HG02970 (cell line): ENCODE data around the gene SRGAP3.

ENCODE experiments used
- ATAC-seq: cut with Tn5 transposase; IDR thresholded peaks from one replicate; pipeline ENCODE4 v1.9.1; 2021; ENCODE audit warnings: mild to moderate bottlenecking, moderate library complexity, moderate number of reproducible peaks; ENCODE audit not compliant: unreplicated experiment, low FRiP score

Gene SRGAP3

DNA sequence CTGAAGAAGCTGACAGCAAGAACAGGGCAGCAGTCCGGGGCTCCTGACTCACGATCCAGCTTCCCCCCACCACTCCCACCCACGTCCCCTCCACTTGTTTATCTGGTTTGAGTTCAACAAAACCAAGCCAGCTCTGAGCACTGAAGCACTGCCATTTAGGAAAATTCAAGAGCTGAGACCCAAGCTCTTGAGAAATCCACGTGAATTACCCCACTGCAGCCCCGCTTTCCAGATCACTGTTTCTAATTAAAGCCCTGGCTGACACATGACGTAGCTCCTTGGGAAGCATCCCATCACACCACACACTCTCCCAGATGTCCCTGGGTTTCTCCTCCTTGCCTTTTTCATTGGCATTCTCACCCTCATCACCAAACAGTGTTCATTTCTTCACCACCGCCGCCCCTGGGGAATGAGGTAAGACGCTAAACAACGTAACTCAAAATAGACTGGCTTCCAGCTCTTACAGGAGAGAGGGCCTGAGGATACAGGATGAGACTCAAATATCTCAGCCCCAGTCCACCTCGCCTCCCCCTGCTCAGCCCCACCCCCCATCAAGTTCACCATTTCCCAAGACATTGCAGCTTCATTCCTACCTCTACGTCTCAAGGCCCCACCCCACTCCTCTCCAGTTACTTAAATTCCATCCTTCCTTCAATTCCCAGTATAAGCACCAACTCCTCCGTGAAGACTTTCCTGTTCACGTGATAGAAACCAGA lies 95.4 kb downstream of the SRGAP3 start:
- ATAC-seq, result no peak

GRCh38 chr3:9151240-9151639 lies 98.2 kb downstream of the SRGAP3 start:
- ATAC-seq, result no peak

- ATAC-seq, result no peak
These were observed 99.9 kb downstream of the SRGAP3 start for GRCh38 chr3:9149566-9149965.

DNA sequence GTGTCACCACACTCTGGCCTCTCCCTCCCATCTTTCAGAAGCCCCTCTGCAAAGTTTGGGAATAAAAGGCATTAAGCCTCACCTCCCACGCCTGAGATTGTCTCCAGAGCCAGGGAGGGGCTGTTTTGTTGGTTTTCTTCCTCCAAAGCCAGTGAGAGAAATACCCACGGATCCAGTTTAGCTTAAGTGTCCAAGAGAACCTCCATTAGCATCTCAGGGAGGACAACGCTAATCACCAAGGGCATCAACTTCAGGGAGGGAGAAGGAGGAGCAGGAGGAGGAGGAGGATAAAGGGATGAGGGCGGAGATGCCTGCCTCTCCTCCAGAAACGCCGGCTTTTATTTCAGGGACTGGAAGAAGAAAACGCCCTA lies 101.6 kb downstream of the SRGAP3 start:
- no peak for ATAC-seq

- no peak for ATAC-seq
These were observed 102.1 kb downstream of the SRGAP3 start for GRCh38 chr3:9147215-9147895.

DNA sequence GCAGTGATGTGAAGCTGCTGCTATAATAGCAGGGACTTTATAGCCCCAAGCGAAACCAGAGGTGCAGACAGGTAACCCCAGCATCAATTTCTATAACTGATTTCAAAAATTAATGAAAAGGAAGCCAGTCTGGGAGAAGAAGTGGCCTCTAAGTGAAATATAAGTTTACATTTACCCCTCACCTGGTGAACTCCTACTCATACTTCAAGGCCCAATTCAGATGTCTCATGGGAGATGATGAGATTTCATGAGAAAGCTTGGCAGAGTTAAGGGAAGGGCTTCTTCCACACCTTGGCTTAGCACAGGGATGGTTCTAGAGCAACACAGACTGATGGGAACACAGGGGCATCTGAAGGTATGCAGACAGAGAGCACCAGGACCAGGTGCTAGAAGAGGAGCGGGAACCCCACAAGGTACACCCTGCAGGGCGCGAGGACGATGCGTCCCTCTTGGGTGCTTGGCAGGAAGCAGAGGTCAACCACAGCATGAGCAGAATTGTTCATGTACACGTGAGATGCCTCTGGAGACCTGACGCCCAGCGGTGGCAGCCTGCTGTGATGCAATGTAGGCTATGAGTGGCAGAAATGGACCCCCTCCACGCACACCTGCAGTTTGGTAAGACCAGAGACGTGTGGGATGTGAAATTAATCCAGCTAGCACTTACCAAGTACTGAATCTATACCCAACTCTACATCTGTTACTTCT lies 102.9 kb downstream of the SRGAP3 start:
- no peak for ATAC-seq

DNA sequence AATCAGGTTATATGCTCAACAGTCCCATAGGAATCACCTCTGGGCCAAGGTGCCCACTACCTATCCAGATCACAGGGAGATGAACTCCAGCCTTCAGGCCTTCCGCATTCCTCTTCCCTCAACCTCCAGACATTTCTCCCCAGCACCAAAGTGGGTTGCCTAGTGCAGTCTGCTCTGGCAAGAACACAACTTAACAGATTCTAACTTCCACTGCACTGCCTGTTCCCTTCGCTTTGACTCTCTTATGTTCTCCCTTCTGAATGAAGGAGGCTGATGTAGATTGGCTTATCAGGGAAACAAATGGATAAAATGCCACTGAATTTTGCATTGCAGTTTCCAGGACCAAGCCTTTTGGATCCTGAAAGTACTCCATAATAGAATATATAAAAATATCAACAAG lies 106.3 kb downstream of the SRGAP3 start:
- no peak for ATAC-seq

- no peak for ATAC-seq
These were observed 107.1 kb downstream of the SRGAP3 start for GRCh38 chr3:9142362-9142761.

GRCh38 chr3:9141928-9142289 lies 107.5 kb downstream of the SRGAP3 start:
- no peak for ATAC-seq

- no peak for ATAC-seq
These were observed 110.1 kb downstream of the SRGAP3 start for GRCh38 chr3:9139366-9139765.

DNA sequence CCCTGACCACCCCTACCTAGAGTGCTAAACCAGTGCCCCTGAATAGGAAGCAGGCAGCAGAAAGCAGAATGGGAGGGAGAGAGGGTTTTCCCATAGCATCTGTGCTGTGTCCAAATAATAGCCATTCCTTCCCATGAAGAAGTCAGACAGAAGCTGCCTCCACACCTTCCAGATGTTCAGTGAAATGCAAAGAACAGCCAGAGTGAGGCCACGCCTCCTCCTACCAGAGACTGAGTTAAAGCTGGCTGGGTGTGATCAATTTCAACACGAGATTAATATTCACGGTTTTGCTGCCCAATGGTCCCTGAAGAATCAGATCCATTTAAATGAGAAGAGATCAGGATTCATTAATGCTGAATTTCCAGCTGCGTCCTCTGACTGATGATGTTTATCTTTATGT lies 111.8 kb downstream of the SRGAP3 start:
- no peak for ATAC-seq

DNA sequence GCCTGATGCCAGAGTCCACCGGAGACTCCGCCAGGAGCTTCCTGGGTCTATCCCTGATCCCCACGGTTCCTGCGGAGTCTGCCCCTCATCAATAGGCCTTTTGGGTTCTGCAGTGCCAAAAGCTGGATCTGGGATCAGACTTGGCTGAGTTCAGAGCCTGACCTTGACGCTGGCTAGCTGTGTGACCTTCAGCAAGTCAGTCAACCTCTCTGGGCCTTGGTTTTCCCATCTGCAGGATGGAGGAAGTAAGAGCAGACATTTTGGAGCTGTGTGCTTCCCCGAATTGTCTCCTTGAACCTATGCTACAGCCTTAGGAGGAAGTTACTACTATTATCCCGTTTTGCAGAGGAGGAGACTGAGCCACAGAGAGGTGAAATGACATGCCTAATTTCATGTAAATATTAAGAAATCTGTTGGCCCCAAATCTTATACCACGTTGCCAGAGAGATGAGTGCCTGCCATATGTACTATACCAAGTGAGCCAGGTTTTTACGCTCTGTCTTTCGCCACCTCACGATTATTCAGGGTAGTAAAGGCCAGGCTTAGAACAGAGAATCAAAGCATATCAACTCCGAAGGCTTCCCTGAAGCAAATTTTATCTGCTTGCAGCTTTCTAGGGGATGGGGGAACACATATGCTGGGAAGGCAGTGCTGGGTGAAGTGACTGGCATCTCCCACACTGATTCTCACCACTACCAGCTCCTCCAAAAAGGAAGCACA lies 112.5 kb downstream of the SRGAP3 start:
- ATAC-seq, result no peak

GRCh38 chr3:9135930-9136525 lies 113.4 kb downstream of the SRGAP3 start:
- no peak for ATAC-seq

DNA sequence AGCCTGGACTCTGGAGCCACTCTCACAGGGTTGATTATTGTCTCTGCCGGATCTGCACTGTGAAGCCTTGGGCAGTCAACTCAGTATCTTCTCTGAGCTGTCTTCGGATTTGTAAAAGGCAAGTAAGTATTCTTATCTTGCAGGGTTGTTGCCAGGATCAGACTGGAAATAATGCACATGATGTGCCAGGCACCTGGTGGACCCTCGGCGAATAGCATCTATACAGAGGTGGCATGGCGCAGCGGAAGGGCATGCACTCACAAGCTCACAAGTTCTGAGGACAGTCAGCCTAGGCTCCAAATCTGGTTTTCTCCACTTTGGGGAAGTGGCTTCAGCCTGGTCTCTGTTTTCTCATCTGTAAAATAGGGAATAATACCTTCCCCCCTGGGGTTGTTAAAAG lies 113.9 kb downstream of the SRGAP3 start:
- no peak for ATAC-seq

GRCh38 chr3:9133656-9134055 lies 115.8 kb downstream of the SRGAP3 start:
- no peak for ATAC-seq

DNA sequence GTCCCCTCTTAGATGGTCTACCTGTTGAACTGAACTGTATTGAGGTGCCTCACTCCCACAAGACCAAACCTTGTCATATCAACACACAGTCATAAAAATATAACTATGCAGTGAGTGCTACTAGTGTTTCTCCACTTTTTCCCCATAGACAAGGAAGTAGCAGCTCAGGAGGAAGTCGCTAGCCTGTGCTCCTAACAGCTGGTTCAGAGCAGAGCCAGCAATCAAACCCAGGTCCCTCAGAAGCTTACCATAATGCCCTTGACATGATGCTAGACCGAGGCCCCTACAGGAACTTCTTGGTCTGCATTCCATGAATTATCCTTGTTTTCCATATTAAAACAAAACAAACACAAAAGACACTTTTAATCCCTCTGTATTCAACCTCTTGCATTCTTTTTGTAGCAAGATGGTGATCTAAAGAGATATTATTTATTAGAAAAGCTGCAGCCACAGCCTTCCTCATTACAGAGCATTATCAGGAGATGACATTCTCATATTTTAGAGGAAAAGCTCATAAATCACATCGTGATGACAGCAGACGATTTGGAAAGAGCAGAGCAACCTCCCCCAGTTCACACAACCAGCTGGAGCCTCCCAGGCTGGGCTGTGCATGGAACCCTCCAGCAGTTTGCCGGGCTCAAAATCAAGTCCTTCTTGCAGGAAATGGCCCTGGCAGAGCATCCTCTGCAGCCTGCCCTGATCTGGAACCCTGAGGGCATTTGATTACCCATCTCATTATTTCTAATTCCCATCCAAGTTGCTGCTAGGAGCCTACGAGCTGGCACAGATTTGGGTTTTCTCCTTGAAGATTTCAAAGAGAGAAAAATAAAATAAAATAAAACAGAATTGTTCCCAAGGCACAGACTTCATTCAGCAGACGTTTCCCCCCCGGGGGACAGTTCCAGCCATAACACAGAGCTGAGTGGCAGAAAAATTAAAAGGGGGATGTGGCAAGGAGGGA lies 118.8 kb downstream of the SRGAP3 start:
- no peak for ATAC-seq

DNA sequence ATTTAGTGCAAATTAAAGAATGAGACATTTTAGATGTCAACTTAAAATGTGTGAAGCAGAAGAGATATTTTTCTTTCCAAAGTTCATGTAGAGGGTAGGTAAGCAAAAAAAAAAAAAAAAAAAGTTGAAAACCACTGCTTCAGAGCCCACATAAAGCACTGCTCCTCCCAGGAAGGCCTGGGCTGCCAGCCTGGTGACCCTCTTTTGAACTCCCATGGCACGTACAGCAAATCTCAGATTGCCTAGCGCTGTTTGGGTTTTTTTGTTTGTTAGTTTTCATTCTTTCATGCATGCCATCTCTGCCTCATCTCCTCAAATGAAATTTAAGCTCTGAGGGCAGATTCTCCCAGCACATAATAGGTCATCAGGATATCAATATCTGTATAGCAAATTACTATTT lies 120.1 kb downstream of the SRGAP3 start:
- ATAC-seq, result no peak

GRCh38 chr3:9125278-9125951 lies 124.0 kb downstream of the SRGAP3 start:
- ATAC-seq, result no peak

DNA sequence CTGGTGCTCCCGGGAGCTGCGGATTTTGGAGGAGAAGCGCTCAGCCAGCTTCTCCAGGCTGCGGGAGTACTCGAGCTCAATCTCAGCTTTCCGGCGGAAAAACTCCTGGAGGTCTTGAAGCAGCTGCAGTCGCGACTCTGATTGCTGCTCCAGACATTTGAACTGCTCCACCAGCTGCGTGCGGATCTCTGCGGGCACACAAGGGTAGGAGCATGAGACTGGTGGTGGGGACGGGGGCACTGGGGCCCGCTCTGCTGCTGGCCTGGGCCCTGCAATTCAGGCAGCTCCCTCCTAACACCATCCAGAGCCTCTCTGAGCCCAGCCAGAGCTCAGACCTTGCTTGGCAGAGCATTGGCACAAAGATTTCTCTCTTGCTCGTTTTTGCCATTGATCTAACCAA lies 124.7 kb downstream of the SRGAP3 start:
- no peak for ATAC-seq
